GM18858 (cell line): ENCODE measurements around the gene GSTO2.

Source experiments
- ATAC-seq: cut with Tn5 transposase; IDR thresholded peaks from one replicate; pipeline ENCODE4 v1.9.1; 2021; ENCODE audit not compliant: unreplicated experiment

Gene GSTO2

GRCh38 chr10:104279550-104280259, 10.7 kb downstream of the GSTO2 start:
- ATAC-seq: no peak

DNA sequence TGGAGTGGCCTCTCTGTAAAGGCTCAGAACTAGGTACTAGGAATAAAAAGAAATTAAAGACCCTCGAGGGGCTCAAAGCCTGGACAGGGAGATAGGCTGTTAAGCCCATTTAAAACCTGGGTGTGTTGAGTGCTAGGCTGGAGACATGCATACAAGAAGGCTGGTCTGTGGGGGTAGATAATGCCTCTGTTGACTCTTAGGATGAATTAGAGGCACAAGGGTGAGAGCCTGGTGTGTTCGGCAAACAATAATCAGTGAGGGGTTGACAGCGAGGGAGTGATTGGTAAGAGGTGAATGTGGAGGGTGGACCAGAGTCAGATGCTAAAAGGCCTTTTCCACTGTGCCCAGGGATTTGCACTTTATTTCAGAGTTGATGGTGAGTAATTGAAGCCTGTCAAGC, 12.7 kb downstream of the GSTO2 start:
- no peak for ATAC-seq

GRCh38 chr10:104284846-104285245, 15.9 kb downstream of the GSTO2 start:
- ATAC-seq: no peak

DNA sequence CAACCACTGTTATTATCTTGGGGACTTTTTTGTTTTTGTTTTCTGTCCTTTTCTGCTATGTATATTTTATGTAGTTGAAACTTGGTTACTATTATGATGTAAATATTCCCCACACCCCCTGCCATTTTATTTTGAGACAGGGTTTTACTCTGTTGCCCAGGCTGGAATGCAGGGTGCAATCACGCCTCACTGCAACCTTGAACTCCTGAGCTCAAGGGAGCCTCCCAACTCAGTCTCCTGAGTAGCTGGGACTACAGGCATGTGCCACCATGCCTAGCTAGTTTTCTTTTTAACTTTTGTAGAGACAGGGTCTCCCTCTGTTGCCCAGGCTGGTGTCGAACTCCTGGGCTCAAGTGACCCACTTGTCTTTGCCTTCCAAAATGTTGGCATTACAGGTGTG, 18.0 kb downstream of the GSTO2 start:
- no peak for ATAC-seq

DNA sequence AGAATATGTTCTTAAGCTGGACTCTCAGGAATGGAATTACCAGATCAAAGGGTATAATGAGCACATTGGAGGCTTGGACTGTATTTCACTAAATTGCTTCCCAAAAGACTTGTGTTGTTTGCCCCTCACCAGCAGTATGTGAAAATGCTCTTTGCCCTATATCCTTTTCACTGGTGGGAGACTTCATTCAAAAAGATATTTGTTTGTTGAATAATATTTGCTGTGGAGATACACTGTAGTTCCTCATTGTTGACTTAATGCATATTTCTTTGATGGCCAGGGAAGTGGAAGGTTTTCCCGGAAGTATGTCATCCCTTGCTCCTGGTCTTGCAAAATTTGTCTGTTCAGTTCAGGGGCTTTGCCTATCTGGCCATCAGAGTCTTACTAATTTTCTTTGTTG, 19.4 kb downstream of the GSTO2 start:
- no peak for ATAC-seq

DNA sequence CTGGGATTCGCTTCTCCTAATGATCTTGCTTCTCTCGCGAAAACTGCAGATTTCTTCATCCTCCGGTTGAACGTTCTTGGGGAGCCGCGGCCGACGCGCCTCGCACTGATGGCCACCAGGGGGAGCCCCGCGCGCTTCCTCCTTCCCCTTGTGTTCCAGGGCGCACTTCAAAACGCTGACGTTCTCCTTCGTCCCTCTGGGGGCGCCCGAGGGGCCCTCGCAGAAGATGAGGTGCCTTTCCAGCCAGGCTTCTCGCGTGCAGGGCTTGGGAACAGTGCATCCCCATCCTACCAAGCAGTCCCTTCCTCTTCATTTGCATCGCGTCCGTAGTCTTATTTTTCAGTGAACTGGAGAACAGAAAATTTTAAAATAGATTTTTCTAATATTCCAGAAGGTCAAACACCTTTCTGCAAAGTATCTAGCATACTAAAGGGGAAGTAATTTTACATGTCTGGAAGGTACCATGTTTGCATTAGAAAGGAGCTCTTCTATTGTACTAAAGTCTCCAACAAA, 22.5 kb downstream of the GSTO2 start:
- peak; percentile 97 for ATAC-seq

DNA sequence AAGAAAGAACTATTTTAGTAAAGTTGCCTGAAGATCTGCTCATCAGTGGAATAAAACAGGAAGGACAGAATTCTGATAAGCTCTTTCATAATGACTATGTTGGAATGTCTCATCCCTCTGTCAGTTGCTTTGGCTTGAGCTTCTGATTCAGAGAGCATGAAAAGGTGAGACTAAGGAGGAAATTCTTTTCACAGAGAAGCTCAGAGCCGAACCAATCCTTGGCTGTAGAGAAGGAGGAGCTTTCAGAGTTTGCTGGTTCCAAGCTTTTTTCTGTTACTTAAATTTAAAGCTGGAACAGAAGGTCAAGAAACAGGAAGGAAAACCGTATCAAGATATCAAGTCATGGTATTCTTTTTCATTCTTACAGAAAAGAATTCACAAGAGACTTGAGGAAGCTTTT, 24.0 kb downstream of the GSTO2 start:
- no peak for ATAC-seq

DNA sequence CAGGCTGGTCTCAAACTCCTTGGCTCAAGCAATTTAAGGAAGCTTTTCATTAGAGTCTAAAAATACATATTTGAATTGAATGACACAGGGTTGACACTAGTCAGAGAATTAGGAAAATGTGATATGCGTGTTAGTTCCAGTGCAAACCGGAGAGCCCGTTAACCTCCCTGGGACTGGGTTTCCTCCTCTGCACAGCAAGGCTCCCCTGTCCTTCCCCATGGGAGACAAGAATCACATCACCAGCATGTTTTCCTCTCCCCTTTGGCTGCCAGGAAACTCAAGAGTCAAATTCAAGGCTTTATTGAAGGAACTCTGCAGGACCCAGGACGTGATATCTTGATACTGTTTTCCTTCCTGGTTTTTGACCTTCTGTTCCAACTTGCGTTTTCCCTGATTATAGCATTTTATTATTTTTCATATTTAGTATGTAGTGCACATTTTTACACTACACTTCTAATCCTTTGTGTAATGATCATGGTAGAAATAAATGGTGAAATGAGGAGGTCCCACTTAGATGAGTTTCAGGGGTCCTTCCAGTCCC, 24.9 kb downstream of the GSTO2 start:
- ATAC-seq: no peak

DNA sequence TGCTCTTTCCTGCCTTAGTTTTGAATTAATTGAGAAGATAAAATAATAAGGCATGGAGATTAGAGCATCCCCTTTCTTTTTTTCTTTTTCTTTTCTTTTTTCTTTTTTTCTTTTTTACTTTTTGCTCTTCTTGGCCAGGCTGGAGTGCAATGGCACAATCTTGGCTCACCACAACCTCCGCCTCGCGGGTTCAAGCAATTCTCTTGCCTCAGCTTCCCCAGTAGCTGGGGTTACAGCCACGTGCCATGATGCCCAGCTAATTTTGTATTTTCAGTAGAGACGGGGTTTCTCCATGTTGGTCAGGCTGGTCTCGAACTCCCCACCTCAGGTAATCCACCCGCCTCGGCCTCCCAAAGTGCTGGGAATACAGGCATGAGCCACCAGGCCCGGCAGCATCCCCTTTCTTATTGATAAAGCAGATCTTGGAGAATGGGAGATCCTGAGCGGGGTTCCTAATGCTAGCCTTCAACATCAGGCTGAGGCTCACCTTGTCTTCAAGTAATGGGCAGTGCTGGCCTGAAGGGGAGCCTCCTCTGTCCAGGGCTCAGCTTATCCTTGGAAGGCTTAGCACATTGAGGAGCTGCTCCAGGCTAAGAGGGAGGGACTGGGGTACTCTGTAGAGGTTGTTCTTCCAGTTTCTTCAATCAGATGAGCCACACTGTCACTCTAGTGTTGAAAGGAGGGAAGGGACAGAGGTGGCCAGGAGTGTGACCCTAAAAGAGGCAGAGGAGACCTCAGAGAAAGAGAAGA, 27.9 kb downstream of the GSTO2 start:
- ATAC-seq: no peak

DNA sequence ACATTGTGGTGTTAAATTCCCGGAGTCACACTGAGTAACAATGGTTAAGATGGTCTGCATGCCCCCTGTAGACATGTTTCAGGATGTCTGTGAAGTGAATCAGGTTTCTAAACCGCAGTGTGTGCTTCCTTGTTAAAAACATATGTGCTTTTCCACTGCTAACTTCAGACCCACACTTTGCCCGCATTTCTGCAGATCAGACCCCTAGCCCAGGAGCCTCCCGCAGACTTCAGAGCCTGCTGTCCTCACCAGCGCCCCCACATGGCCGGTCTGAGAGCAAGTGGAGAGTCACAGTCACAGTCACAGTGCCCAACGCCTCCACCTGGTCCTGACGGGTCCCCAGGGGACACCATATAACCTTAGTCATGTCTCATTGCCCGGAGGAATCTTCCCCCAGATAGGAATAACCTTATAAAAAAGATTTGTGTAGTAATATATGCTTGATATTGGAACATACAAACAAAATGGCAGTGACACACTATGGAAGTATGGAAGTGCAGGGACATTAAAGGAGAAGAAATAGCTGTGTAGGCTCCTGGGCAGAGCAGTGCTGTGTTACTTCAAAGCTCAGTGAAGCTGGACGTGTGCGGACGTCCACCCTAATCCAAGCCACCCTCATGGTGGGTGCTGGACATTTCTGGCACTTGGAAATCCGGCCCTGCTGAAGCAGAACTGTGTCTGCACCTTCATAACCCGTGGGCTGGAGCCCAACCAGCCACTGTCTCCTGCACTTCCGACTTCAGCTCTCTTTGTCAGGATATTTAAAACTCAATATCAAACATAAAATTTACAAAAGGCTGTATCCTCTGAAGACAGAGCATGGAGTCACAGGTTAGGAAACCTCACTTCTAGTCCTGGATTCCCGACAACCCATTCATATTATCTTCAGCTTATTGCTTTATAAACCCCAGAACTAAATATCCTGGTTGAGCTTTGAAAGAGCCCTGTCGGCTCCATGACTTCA, 29.0 kb downstream of the GSTO2 start:
- ATAC-seq: no peak

DNA sequence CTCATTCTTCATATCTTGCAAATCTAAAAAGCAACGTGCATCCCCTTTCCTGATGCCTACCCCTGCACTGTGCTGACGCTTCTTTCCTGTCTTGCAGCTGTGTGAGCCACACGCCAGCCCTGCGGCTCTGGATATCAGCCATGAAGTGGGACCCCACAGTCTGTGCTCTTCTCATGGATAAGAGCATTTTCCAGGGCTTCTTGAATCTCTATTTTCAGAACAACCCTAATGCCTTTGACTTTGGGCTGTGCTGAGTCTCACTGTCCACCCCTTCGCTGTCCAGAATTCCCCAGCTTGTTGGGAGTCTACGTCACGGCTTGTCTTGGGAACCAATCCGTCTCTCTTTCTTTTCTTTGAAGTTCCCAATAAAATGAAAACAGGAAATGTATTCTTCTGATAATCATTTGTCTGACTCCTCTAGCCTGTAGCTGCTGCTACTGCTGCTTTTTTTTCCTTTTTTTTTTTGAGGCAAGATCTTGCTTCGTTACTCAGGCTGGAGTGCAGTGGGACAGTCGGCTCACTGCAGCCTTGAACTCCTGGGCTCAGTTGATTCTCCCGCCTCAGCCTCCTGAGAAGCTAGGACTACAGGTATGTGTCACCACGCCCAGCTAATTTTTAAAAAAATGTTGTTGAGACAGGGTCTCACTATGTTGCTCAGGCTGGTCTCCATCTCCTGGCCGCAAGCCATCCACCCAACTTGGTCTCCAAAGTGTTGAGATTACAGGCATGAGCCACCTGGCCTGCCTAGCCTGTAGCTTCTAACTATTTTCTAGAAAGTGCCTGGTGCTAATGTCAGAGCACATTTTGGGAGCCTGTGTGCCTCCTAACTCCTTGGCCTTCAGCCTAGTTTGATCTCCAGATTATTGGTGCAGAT, 30.3 kb downstream of the GSTO2 start:
- ATAC-seq: no peak

DNA sequence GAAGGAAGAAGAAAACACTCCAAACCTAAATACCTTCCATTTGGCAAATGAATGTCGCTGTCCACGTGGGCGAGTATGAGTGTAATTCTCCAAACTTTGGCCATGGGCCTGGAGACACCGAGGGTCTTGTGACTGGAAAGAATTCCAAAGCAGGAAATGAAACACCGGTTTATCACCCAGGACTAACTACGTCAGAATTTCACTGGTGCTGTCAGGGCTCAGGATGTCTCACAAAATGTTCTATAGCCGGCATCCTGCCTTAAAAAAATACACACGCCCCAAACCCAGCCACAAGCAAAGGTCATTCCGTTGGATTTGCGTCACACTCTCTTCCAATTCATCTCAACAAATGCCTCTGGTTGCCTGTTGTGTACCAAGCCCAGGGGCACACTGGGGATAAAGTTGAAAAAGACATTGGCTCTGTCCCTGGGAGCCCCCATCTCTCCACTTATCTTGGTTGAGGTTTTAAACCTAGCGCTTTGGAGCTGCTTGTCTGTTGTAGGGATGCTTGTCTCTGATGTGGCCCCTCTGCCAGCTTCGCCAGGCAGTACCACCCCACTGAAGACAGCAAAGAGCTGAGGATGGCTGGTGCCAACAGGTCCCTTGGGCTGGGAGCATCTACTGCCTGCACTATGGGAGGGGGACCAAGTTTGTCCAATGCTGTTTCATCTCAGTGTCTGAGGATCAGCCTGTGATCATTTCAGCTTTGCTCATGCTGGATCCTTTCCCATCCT, 31.2 kb downstream of the GSTO2 start:
- ATAC-seq: no peak

DNA sequence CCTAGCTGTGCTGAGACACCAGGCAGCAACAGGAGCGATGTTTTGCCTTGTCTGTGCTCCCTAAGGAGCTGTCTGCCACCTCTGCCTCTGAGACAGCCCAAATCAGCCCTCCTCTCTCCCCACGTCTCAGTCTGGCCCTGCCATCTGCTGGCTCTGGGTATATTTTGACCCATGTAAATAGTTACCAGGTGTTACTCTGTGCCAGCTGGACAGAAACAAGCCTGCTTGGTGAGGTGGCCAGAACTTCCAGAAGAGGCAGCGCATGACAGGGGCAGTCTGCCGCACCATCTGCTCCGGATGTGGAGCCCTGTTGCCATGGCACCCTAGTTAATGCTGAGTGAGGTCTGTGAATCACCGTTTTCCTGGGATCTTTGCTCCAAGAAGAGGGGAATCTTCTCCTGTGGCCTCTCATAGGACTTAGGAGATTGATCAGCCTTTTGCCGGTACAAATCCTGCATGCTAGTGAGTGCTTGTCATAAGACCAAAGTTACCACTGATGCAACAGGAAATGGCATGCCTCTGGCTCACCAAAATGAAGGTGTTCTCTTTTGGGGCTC, 31.8 kb downstream of the GSTO2 start:
- ATAC-seq: no peak

DNA sequence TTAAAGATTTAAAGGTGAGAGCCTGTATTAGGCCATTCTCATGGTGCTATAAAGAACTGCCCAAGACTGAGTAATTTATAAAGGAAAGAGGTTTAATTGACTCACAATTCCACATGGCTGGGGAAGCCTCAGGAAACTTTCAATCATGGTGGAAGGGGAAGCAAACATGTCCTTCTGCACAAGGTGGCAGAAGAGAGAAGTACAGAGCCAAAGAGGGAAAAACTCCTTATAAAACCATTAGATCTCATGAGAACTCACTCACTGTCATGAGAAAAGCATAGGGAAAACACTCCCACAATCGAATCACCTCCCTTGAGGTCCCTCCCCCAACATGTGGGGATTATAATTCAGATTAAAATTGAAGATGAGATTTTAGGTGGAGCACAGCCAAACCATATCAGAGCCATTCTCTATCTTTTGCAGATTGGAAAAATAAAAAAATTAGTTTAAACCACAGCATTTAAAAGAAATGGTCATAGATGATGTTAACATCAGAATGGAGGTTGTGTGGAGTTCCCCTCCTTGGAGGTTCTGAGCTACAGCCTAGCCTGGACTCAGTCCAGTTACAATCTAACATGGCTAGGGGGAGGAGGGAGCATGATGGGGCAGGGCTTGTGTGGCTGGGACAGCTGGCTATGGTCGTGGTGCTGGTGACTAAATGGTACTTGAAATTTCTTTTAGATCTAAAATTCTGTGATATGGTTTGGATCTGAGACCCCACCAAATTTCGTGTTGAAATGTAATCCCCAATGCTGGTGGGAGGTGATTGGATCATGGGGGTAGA, 33.1 kb downstream of the GSTO2 start:
- no peak for ATAC-seq

GRCh38 chr10:104303594-104304355, 34.8 kb downstream of the GSTO2 start:
- no peak for ATAC-seq

DNA sequence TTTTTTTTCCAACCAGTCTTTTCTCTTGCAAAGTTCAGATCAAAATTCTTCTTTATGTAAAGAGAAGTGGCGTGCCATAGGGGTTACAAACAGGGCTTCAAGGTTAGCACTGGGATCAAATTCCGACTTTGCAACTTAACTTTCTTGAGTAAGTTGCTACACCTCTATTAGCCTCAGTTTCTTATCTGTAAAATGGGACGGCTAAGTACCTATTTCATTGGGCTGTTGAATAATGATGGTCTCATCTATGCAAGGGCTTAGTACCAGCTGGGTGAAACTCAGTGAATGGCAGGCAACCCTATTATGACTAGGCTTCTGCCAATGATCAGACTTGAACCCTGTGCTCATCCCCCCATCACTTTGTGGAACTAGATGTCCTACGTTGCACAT, 35.4 kb downstream of the GSTO2 start:
- no peak for ATAC-seq

GRCh38 chr10:104304927-104305326, 35.9 kb downstream of the GSTO2 start:
- ATAC-seq: no peak

- no peak for ATAC-seq
These were observed 37.9 kb downstream of the GSTO2 start for GRCh38 chr10:104306897-104307296.
